Testis (tissue), 2 donors: ENCODE data around the gene ATP5MG.

ENCODE experiments used
- CTCF ChIP-seq, 3 experiments: fragments of 450-650 bp in 2 of 3; fragments of 200-600 bp in 1 of 3; sonication (generic) in 1 of 3; IDR thresholded peaks; one replicate each; pipeline ENCODE4 v1.5.1; 2016 to 2019; ENCODE audit warnings: antibody characterized with exemption in 3 of 3, mild to moderate bottlenecking in 2 of 3, moderate library complexity in 1 of 3
- POLR2A ChIP-seq: fragments of 450-650 bp; IDR thresholded peaks from one replicate; pipeline ENCODE4 v1.6.1; 2017; ENCODE audit warnings: antibody characterized with exemption, mild to moderate bottlenecking, moderate library complexity

- TF ChIP-seq CTCF (IDR thresholded peaks at IDR 0.05) (no peak), POLR2A (no peak)
Observed at GRCh38 chr11:118397448-118397847, 4.0 kb upstream of the ATP5MG start.
